Right lobe of liver (tissue), 4 donors: ENCODE results near the gene DVL2.
A peak's percentile ranks its signal among the peaks of the same experiment; 100 is the strongest.

Experiments
- CTCF ChIP-seq, 4 donors: fragments of 200-600 bp in 3 of 4; fragments of 450-650 bp in 1 of 4; IDR thresholded peaks; one replicate each; pipeline versions ENCODE4 v1.5.1 to v1.8.0; 2016 to 2022; ENCODE audit warnings: antibody characterized with exemption in 4 of 4, mild to moderate bottlenecking in 2 of 4
- POLR2A ChIP-seq: fragments of 450-650 bp; IDR thresholded peaks from one replicate; pipeline ENCODE4 v1.6.1; 2017; ENCODE audit warnings: antibody characterized with exemption, mild to moderate bottlenecking
- donor health status: DM: no; HTN: no; CAD: no.
- donor health status: DM: no; HTN: no; CAD: no.
- donor health status: DM: no; HTN: yes; CAD: no.

GRCh38 chr17:7177954-7178477, 56.3 kb downstream of the DVL2 start:
- TF ChIP-seq POLR2A (peak; percentile 93), CTCF (IDR thresholded peaks at IDR 0.05) (no peak)
